ENCODE measurements around the gene TES. TPM values are rescaled to one million over a fixed set of nuclear protein-coding genes. Genes with fewer than 3 reads are reported as not detected.

The TES gene
- total and polyA plus RNA-seq, 2 experiments from 2014 or later, result 37.3 to 38.3 TPM

GRCh38 chr7:116227678-116228239, 17.4 kb downstream of the TES start (continued):
- no peak for TF ChIP-seq ZNF462 (CRISPR knock-in tag; IDR thresholded peaks at IDR 0.05)

GRCh38 chr7:116228241-116228640, 17.9 kb downstream of the TES start:
- no peaks in the 10 kb centered on the region for H3K27me3 ChIP-seq (ENCODE audit: insufficient read depth)
- H3K4me3 ChIP-seq, result no peak overlapping the region
- H3F3A ChIP-seq (replicated peaks; ENCODE audit: low read depth), result no peaks in the 10 kb centered on the region
- peaks cover 22% of the 10 kb centered on the region for H3K4me1 ChIP-seq (ENCODE audit: insufficient read depth)
- no peaks in the 10 kb centered on the region for H3K36me3 ChIP-seq (ENCODE audit: insufficient read depth)
- H4K20me1 ChIP-seq (replicated peaks; ENCODE audit: insufficient read depth), result 0 out of 2 replicates have a peak, but pooled peaks cover 3% of the 10 kb centered on the region
- ATAC-seq (no peak), DNase-seq (ENCODE audit: low spot score) (no peak)
- H3K9me2 ChIP-seq (ENCODE audit: insufficient read depth), result no peaks in the 10 kb centered on the region
- Mint-ChIP-seq H3K36me3 (ENCODE audit: low read depth) (no peaks in the 10 kb centered on the region), H3K27me3 (ENCODE audit: insufficient read depth, low read depth, poor library complexity) (no peaks in the 10 kb centered on the region), H3K4me3 (no peak overlapping the region), H3K4me1 (peaks cover 26% of the 10 kb centered on the region), H3K9me3 (no peaks in the 10 kb centered on the region), H3K27ac (no peak overlapping the region)
- H3K4me2 ChIP-seq, result no peak overlapping the region
- H2AFZ ChIP-seq, result no peak overlapping the region
- H3K79me2 ChIP-seq (replicated peaks; ENCODE audit: insufficient read depth), result peaks cover 32% of the 10 kb centered on the region
- no peak overlapping the region for H3K27ac ChIP-seq (ENCODE audit: low read depth)
- TF ChIP-seq ZNF462 (CRISPR knock-in tag; IDR thresholded peaks at IDR 0.05) (no peak), REST (IDR thresholded peaks at IDR 0.05; ENCODE audit: unreplicated experiment) (no peak), CREB1 (CRISPR knock-in tag; IDR thresholded peaks at IDR 0.05; ENCODE audit: low read depth) (no peak)
